GM18526 (cell line): ENCODE measurements around the gene ARL4A.

Experiments used
- POLR2A ChIP-seq: IDR thresholded peaks from 3 replicates; pipeline ENCODE4 v1.6.1; 2011; ENCODE audit not compliant: insufficient read length; ENCODE audit errors: extremely low read depth

The ARL4A gene

DNA sequence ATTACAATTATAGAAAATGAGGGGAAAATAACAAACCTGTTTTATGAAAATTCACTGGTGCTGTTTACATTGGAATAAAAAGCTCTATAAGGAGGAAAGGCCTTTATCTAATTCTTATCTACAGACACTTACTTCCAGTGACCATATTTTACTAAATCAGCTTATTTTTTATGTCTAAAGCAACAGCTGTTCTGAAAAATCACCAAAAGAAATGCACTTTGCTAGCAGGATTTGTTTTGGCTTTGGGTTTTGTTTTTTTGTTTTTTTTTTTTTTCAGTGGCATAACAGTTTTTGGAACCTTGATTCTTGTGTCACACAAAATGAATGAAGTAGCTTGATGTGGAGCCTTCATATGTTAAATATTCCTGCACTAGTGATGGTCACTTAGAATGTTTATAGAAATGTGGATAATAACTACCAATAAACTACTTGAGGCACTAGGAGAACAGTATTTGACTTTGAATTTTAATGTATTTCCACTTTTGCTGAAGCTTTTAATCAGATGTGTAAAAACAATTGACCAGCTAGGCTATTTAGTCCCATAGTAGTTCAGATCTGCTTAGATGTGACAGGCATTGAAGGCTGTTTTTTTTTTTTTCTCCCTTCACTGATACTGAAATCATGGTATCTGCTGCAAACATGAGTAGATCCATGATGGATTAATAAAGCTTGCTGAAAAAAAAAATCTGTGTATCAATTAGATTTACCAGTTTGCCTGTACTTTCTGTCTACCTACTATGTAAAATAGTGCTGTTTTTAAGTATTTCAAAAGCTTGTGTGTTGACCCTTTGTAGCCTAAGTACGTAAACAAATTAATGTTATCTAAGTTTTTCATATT lies 2.8 kb downstream of the ARL4A start:
- no peak for TF ChIP-seq POLR2A

- TF ChIP-seq POLR2A, result no peak
Observed at GRCh38 chr7:12692035-12692434, 4.6 kb downstream of the ARL4A start.

DNA sequence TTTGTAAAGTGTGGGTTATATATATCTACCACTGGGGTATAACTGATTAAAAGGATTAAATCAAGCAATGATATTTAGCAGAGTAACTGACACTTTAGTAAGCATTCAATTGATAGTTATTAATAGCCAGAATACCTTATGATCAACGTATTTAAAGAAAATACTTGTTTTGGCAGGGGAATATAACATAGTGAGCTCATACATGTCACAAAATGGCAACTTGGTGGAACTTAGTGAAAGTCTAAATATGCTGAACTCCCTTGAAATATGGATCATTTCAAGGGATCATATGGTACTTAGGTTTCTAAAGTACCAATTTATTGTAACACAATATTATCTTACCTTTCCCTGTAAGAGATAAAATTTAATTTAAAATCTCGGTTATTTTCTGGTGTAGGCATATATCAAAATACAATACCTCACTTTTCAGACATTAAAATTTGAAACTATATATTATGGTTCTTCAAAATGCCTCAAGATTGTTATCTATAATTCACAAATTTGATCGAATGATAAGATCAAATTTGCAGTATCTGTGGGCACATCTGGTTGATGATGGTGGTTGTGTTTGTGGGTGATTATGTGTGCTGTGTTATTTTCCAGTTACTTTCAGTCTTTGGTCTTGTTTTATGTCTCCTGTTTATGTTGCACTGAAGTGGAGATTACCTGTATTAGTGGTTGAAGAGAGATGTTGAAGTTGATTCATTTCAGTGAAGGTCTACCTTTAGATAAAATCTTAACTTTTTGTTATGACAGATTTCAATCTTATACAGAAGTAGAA lies 5.2 kb downstream of the ARL4A start:
- no peak for TF ChIP-seq POLR2A

DNA sequence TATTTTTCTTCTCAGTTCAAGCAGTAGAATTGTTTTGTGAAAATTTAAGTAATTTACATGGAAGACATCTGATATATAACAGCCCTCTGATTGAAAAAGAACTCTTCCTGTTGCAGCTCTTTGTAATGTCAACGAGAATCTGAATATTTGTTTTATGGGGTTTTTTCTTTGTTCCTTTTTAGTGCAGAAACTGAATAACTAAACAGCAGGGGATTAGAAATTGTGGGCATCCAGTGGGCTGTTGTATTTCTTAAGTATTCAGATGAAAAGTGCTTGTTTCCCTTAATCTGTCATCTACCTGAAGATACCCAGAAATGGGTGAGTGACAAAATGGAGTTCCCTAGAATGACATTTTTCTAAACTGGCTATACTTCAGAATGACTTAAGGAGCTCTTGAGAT lies 7.4 kb downstream of the ARL4A start:
- TF ChIP-seq POLR2A, result no peak

- TF ChIP-seq POLR2A, result no peak
Observed at GRCh38 chr7:12695965-12696364, 8.5 kb downstream of the ARL4A start.

- no peak for TF ChIP-seq POLR2A
Observed at GRCh38 chr7:12699299-12699698, 11.9 kb downstream of the ARL4A start.

- no peak for TF ChIP-seq POLR2A
Observed at GRCh38 chr7:12701433-12701832, 14.0 kb downstream of the ARL4A start.

DNA sequence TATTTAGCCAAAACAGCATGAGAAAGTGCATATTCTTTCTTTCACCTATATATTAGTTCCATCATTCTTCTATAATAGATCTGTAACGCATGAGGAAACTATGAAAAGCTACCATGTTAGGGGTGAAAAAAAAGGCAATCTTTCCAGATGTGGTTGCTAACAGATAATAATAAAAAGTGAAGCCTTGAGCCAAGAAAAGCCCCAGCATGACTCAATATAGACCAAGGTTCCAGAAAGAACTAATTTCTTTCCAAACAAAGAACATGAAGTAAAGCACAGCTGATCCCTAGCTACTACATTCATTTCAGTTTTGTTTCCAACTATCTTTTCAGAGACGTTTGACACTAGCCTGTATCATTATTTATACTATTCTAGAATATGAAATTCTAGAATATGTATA lies 16.4 kb downstream of the ARL4A start:
- no peak for TF ChIP-seq POLR2A

GRCh38 chr7:12705878-12706277 lies 18.4 kb downstream of the ARL4A start:
- no peak for TF ChIP-seq POLR2A

GRCh38 chr7:12706900-12707536 lies 19.6 kb downstream of the ARL4A start:
- TF ChIP-seq POLR2A, result no peak

DNA sequence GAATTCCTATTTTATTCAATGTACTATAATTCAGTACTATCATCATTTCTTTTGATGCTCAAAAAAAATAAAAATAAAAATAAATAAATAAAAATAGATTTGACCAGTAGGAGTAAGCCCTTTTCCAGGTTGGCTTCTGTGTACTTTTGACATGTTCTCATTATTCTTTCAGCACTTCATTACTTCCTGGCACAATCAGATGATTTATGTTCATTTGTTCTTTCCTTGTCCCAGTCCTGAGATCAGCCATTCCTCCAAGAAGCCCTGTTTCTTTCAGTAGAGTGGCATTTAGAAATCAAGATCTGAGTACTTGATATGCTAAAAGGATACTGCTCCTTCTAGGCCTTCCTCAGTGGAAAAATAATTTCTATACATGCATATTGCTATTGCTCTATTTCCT lies 20.9 kb downstream of the ARL4A start:
- no peak for TF ChIP-seq POLR2A

DNA sequence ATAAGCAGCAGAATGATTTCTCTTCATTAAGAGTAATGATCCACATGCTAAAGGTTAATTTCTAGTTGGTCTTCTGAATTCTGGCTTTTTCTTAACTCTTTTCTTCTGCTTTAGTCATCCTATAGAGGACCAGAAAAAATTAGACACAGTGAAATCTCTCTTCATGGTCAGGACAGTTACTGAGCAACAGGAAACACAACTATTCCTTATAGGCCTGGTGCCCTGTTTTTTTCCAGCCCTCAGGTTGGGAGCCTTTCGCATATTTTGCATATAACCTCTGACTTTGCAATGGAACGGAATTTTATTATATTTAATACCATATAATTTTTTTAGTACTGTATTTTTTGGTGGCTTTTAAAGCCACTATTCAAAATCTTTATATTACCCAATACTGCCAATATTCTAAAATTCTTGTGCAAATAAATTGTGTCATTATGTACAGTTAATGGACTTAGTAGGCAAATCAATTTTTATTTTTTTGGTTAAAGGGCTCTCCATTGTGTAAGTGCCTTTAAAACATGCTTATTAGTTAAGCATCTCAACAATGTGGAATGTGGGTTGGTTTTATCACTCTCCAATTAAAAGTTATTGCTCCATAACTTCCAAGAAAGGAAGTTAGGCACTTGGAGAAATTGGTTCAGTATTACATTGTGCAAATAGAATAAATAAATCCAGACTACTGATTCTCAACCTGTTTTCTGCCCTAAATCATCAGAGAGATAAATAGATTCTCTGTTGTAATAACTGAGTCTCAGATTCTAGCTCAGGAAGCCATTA lies 22.5 kb downstream of the ARL4A start:
- TF ChIP-seq POLR2A, result no peak

- no peak for TF ChIP-seq POLR2A
Observed at GRCh38 chr7:12711124-12711523, 23.7 kb downstream of the ARL4A start.

GRCh38 chr7:12712236-12712635 lies 24.8 kb downstream of the ARL4A start:
- no peak for TF ChIP-seq POLR2A
